DMS114 treated with DMSO at 0.1 percent for 48 hours (cell line): ENCODE data around the gene HOXA11.

ENCODE experiments used
- DNase-seq: peaks from one replicate; lab custom pipeline; 2025; ENCODE audit not compliant: unreplicated experiment; lab: John Stamatoyannopoulos, UW

The HOXA11 gene

DNA sequence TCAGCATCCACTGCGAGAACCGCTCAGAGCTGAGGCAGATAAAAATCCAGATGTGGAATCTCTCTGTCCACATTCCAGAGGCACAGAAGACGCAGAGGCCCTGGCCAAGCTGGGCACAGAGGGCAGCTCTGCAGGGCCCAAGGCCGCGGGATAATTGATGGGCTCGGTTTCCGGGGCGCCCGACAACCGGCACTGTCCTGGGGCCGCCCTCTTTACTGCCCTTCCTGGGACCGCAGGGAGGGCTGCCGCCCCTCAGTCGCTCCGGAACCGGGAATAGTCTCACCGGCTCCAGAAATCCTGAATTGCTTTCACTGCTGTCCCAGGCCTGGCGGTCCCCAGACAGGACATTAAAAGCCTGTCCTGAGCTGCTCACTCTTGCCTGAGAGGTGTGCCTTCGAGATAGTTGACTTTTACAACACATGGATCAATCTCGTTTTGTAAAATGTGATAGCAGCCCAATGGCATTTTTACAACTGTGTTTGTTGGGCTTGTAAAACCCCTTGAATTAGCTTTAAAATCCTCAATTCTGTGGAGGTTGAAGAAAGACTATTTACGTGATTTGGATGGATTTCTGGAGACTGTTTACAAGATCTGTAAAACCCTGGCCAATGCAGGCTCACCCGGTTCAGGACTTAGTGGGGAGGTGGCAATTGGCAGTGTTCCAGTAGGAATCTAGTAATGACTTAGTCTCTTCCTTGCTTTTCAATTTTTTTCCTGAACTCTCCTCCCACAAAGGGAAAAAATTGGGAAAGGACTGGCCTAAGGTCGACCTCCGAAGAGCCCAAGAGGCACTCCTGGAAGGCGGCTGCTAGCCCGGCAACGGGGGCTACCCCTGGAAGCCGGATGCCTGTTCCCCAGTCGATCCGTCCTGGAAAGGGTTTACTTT is 36.0 kb downstream of the HOXA11 start:
- no peak for DNase-seq

- no peak for DNase-seq
These were observed 36.8 kb downstream of the HOXA11 start for GRCh38 chr7:27148031-27148755.

- no peak for DNase-seq
These were observed 37.6 kb downstream of the HOXA11 start, which contains the start of gene HOXA6 for GRCh38 chr7:27147199-27148030. Gene HOXA6, minus strand, starts transcription at chr7:27147774. Its CDS starts 25 bp downstream, at chr7:27147749.

GRCh38 chr7:27146491-27147198 is 38.4 kb downstream of the HOXA11 start:
- no peak for DNase-seq

GRCh38 chr7:27145914-27146412 is 39.1 kb downstream of the HOXA11 start:
- DNase-seq = no peak

- no peak for DNase-seq
These were observed 39.7 kb downstream of the HOXA11 start for GRCh38 chr7:27145165-27145913.

DNA sequence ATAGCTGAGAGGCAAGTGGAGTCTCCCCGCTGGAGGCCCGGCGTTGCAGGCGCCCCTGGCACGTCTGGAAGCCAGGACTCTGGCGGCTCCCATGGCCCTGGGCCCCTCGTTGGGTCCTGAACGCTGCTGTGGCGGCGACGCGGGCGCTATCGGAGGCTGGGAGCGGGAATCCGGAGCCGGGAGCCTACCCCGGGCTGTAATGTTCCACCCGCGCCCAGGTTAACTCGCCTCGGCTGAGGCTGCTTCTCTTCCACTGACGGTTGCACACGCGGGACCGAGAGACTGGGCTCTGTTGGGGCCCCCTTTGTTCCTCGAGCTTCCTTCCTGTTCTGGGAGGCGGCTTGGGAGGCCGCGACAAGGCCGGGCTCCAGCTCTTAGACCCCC is 40.3 kb downstream of the HOXA11 start:
- no peak for DNase-seq

DNA sequence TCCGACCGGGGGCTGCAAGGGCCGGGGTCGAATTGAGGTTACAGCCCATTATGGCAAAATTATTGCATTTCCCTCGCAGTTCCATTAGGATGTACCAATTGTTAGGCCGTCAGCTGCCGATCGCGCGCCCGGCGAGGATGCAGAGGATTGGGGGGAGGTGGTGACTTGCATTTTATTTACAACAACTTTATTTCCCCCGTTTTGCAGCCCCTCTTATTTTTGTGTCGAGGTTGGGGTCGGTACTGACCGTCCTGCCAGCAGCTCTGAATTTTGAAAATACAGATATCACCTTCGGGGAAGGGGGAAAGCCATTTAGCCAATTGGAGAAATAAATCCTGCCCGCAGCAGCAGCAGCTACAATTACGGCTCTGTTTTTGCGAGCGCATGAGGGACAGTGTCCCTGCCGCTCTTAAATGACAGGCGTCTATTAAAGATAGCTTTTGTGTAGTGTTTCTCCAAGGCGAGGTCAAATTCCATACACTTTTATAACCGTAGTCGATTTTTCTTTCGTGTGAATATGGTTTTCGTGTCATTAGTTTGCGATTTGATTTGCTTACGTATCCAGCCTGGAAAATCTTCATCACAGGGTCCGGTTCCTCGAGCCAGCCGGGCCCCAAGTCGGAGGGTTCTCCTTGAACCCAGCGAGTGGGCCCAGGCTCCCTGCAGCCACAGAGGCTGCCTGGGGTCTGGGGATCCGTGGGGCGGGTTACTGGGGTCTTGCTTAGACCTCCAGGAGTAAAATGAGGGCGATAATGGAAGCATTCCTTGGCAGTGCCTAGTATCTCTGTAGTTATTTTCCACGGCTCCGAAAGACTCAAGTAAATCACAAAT is 40.9 kb downstream of the HOXA11 start:
- no peak for DNase-seq

GRCh38 chr7:27143023-27143949 is 41.7 kb downstream of the HOXA11 start, which contains the start of gene HOXA5:
Gene HOXA5, minus strand, starts transcription at chr7:27143681. Its CDS starts 74 bp downstream, at chr7:27143607.
- DNase-seq = peak; percentile 95

DNA sequence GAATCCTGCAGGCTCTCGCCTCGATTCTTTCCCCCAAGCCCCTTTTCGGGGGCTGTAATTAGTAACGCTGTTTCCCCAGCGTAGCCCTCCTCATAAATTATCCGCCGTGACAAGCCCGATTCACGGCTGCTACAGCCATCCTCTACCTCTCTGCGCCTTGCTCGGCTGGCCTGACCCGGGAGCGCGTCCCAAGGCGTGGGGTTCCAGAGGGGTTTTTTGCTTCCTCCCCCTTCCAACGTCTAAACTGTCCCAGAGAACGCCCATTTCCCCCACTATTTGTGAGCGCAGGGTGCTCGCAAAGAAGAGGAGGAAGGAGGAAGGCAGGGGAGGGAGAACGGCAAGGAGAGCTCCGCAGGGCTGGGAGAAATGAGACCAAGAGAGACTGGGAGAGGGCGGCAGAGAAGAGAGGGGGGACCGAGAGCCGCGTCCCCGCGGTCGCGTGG is 42.4 kb downstream of the HOXA11 start:
- DNase-seq = no peak

DNA sequence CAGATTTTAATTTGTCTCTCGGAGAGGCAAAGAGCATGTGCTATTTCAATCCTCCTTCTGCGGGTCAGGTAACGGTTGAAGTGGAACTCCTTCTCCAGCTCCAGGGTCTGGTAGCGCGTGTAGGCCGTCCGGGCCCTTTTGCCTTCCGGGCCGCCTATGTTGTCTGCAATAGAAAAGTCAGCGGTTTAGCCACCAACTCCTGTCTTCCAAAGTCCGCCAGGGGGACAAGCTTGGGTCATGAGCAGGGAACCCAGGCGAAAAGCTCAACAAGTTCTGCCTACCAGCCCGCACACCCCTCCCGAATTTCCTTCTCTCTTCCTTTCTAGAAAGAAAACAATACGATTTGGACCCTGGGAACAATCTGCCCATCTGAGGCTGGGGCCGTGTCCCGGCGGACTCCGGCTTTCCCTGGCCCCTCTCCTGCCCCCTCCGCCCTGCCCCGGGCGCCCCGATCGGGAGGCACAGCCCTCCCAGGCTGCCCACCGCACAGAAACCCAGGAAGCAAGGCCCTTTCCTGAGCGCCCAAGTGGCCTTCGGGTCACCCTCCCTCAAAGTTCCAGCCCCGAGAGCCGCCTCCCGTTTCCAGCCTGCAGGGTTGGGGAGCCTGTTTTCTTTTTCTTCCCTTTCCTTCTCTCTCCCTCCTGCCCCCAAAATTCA is 43.0 kb downstream of the HOXA11 start:
- DNase-seq = no peak

DNA sequence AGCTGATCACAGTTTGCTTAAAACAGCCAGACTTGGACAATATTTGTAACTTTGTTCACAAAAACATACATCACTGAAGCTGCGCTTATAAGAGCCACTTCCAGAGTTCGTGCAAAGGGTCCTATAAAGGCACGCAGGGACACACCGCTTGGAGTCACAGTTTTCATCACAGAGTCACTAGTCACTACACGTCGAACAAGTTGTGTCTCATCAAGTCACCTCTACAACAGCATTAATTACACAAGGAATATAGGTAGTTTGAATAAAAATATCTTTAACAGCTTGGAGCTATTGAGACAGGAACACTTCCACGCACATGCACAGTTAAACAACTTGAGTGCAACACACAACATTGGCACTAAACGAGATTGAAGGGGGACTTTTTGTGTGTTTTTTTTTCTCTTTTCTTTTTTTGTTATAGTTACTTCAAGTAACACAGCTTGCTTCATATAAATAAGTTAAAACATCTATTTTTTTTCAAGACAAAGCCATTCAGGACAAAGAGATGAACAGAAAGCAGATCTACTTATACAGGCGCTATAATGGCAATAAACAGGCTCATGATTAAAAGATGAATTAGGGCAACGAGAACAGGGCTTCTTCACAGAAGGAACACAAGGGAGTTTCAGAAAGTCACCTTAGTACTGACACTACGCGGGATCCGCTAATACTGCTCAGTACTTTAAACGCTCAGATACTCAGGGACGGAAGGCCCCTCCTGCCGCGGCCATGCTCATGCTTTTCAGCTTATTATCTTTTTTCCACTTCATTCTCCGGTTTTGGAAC is 43.7 kb downstream of the HOXA11 start:
- no peak for DNase-seq

DNA sequence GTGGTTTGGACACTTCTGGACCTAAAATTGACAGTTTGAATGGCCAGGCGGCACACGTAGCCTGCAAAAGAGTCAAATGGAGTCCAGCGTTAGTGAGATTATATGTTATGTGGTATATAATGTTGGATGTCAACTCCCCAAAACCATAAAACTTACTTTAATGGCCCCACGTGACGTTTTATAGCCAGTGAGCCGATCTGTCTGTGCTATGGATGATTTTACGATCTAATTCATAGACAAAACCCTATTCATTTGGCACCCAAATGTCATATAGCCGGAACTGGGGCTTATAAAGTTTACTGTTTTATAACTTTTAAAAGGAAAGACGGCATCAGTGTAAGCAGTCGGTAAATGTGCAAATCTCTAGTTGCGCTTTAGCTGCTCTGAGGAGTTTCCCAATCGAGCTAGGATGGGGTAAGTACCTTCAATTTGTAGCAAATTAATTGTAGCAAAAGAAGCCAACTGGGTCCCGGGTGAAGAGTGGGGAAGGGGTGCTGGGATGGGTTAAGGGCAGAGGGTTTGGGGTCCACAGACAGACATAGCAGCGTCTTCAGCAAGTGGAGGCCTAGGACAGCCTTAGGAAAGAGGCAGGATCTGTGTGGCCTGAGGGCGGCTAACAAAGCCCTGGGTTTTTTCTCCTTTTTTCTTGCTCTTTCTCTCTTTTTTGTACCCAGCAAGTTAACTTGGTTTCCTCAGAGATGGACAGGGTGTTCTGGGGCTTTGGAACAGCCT is 44.7 kb downstream of the HOXA11 start:
- no peak for DNase-seq

- no peak for DNase-seq
These were observed 45.5 kb downstream of the HOXA11 start for GRCh38 chr7:27139334-27140125.

- no peak for DNase-seq
These were observed 46.1 kb downstream of the HOXA11 start for GRCh38 chr7:27138985-27139333.
